HEK293 (cell line): ENCODE data around the gene CEACAM1.
"Not testable (repeated sequence)": the region's sequence is repeated elsewhere in the genome, so short reads cannot be mapped to it uniquely, and the experiment has no call there.

Source experiments
- CTCF ChIP-seq: fragments of 450-650 bp; formaldehyde crosslinking; IDR thresholded peaks from 2 replicates; pipeline ENCODE4 v1.5.1; 2016; ENCODE audit warnings: missing biosample characterization, missing genetic modification characterization
- PRDM6 ChIP-seq: fragments of 450-650 bp; formaldehyde crosslinking; IDR thresholded peaks from 2 replicates; pipeline ENCODE4 v1.5.1; 2017; ENCODE audit warnings: missing biosample characterization, missing genetic modification characterization
- ZBTB10 ChIP-seq: fragments of 450-650 bp; formaldehyde crosslinking; IDR thresholded peaks from 2 replicates; pipeline ENCODE4 v1.5.1; 2016; ENCODE audit warnings: missing biosample characterization, missing genetic modification characterization
- ZNF239 ChIP-seq: fragments of 450-650 bp; formaldehyde crosslinking; IDR thresholded peaks from 2 replicates; pipeline ENCODE4 v1.5.1; 2016; ENCODE audit warnings: missing biosample characterization, missing genetic modification characterization
- ZNF26 ChIP-seq: fragments of 450-650 bp; formaldehyde crosslinking; IDR thresholded peaks from 2 replicates; pipeline ENCODE4 v1.5.1; 2016; ENCODE audit warnings: missing biosample characterization, missing genetic modification characterization
- ZNF391 ChIP-seq: fragments of 450-650 bp; formaldehyde crosslinking; IDR thresholded peaks from 2 replicates; pipeline ENCODE4 v1.5.1; 2016; ENCODE audit warnings: low read depth, missing biosample characterization, missing genetic modification characterization, borderline replicate concordance
- ZNF529 ChIP-seq: fragments of 450-650 bp; formaldehyde crosslinking; IDR thresholded peaks from 2 replicates; pipeline ENCODE4 v1.5.1; 2017; ENCODE audit warnings: missing genetic modification characterization, missing biosample characterization; ENCODE audit not compliant: insufficient replicate concordance
- TF ChIP-seq, protein P1 (sequence below): fragments of 450-650 bp; formaldehyde crosslinking; IDR thresholded peaks from 2 replicates; pipeline ENCODE4 v1.5.1; 2016; ENCODE audit warnings: missing biosample characterization, missing genetic modification characterization
- TF ChIP-seq, protein P2 (sequence below): fragments of 450-650 bp; formaldehyde crosslinking; IDR thresholded peaks from 2 replicates; pipeline ENCODE4 v1.5.1; 2016; ENCODE audit warnings: missing biosample characterization, missing genetic modification characterization, low read depth

DNA sequence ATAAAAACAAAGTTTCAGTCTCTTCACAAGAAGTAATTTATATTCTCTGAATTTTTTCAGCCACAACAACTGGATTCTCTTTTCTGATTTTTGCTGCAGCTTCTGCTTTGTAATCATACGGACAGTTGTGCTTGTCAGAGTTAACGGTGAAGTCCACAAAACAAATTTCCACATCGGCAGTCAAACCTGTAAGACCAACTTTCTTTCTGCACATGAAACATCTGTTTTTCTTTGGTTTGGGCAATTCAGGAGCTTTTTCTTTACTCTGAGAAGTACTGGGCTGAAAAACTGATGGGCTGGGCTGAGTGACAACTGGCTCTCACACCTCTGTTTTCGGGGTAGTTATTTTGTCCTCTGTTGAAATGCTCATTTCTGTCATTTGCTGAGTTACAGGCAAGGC, 43.2 kb downstream of the CEACAM1 start:
- not testable (repeated sequence) for TF ChIP-seq CTCF; ZNF391 (tag by site-specific recombination); ZNF26 (tag by site-specific recombination); PRDM6 (tag by site-specific recombination); ZNF529 (tag by site-specific recombination); ZNF239 (tag by site-specific recombination); ZBTB10 (tag by site-specific recombination)
- TF ChIP-seq, protein P1, sequence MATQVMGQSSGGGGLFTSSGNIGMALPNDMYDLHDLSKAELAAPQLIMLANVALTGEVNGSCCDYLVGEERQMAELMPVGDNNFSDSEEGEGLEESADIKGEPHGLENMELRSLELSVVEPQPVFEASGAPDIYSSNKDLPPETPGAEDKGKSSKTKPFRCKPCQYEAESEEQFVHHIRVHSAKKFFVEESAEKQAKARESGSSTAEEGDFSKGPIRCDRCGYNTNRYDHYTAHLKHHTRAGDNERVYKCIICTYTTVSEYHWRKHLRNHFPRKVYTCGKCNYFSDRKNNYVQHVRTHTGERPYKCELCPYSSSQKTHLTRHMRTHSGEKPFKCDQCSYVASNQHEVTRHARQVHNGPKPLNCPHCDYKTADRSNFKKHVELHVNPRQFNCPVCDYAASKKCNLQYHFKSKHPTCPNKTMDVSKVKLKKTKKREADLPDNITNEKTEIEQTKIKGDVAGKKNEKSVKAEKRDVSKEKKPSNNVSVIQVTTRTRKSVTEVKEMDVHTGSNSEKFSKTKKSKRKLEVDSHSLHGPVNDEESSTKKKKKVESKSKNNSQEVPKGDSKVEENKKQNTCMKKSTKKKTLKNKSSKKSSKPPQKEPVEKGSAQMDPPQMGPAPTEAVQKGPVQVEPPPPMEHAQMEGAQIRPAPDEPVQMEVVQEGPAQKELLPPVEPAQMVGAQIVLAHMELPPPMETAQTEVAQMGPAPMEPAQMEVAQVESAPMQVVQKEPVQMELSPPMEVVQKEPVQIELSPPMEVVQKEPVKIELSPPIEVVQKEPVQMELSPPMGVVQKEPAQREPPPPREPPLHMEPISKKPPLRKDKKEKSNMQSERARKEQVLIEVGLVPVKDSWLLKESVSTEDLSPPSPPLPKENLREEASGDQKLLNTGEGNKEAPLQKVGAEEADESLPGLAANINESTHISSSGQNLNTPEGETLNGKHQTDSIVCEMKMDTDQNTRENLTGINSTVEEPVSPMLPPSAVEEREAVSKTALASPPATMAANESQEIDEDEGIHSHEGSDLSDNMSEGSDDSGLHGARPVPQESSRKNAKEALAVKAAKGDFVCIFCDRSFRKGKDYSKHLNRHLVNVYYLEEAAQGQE (tag by site-specific recombination): not testable (repeated sequence)
- TF ChIP-seq, protein P2, sequence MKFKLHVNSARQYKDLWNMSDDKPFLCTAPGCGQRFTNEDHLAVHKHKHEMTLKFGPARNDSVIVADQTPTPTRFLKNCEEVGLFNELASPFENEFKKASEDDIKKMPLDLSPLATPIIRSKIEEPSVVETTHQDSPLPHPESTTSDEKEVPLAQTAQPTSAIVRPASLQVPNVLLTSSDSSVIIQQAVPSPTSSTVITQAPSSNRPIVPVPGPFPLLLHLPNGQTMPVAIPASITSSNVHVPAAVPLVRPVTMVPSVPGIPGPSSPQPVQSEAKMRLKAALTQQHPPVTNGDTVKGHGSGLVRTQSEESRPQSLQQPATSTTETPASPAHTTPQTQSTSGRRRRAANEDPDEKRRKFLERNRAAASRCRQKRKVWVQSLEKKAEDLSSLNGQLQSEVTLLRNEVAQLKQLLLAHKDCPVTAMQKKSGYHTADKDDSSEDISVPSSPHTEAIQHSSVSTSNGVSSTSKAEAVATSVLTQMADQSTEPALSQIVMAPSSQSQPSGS: not testable (repeated sequence)
